ENCODE measurements around the gene NFU1.
A peak's percentile ranks its signal among the peaks of the same experiment; 100 is the strongest.

Gene NFU1

DNA sequence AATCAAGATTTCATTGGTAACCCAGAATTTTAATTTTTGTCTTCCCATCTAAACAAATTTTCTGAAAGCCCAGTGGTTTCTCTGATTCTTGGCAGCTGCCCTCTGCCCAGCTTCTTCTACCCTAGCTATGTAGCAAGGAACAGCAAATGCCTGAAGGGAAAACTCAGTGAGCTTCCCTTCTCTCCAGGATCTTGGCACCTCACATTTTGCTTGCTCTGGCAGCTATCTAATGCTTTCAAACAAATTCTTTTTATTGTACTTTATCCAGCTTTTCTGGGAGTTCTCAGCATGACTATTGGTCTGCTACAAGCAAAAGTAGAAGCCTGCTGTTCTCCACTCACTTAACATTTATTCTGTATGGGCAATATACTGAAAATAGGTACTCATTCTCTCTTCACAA is 31.9 kb downstream of the NFU1 start:
- H3K4me3 ChIP-seq (ENCODE audit: low read length), result no peak overlapping the region
- TF ChIP-seq, protein P1, sequence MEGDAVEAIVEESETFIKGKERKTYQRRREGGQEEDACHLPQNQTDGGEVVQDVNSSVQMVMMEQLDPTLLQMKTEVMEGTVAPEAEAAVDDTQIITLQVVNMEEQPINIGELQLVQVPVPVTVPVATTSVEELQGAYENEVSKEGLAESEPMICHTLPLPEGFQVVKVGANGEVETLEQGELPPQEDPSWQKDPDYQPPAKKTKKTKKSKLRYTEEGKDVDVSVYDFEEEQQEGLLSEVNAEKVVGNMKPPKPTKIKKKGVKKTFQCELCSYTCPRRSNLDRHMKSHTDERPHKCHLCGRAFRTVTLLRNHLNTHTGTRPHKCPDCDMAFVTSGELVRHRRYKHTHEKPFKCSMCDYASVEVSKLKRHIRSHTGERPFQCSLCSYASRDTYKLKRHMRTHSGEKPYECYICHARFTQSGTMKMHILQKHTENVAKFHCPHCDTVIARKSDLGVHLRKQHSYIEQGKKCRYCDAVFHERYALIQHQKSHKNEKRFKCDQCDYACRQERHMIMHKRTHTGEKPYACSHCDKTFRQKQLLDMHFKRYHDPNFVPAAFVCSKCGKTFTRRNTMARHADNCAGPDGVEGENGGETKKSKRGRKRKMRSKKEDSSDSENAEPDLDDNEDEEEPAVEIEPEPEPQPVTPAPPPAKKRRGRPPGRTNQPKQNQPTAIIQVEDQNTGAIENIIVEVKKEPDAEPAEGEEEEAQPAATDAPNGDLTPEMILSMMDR (conservative IDR thresholded peaks at IDR 0.05; ENCODE audit: low read length), result no peak
- no peak for DNase-seq (ENCODE audit: low read depth)

DNA sequence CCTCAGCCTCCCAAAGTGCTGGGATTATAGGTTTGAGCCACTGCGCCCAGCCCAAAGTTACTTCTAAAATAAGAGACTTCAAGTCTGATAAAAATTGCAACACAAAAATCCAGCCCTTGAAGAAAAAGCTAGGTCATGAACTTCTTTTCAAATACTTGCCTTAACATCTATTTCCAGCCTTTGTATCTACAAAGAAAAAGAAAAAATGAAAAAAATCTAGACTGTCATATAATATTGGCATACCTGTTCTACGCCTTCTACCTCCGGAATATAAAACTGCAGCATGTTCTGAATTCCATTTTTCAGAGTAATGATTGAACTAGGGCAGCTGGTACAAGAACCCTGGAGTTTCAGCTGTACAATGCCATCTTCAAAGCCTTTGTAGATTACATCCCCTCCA is 37.1 kb downstream of the NFU1 start:
- TF ChIP-seq, protein P1 (conservative IDR thresholded peaks at IDR 0.05; ENCODE audit: low read length), result no peak
- no peak for DNase-seq (ENCODE audit: low read depth)
- H3K4me3 ChIP-seq (ENCODE audit: low read length), result no peak overlapping the region

DNA sequence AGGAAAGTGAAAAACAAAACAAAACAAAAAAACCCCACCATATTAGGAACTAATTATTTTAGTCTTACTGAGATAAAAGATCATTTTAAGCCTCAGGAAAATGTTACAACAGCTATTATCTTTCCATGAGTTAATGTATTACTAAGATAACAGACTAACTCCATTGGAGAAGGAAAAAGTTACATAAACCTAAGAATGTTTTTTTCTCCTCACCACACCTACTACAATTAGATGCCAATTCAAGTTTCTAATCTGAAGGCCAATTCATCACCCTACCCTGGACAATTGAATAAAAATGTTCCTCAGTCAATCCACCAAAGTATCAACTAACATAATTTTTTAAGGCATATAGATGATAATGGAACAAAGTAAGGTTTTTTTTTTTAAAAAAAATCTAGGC is 40.0 kb downstream of the NFU1 start:
- TF ChIP-seq, protein P1 (conservative IDR thresholded peaks at IDR 0.05; ENCODE audit: low read length), result no peak
- no peak overlapping the region for H3K4me3 ChIP-seq (ENCODE audit: low read length)
- no peak for DNase-seq (ENCODE audit: low read depth)

DNA sequence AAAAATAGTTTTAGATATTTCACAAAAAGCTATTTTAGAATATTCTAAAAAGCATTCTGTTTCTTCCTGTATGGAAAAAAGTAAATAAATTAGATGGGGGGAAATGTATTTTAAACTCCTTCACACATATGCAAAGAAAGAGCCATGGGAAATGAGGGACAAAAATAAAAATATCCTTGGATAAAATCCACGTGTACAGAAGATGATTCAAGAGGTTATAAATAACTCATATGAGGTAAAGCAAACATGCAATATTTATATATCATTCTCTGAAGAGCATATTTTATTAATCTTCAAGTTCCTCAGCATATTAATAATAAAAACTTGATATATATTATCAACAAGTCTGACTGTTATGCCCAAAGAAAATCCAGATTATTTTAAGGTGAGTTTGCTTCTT is 41.4 kb downstream of the NFU1 start:
- H3K4me3 ChIP-seq (ENCODE audit: low read length), result no peak overlapping the region
- TF ChIP-seq, protein P1 (conservative IDR thresholded peaks at IDR 0.05; ENCODE audit: low read length), result no peak
- DNase-seq (ENCODE audit: low read depth), result no peak

DNA sequence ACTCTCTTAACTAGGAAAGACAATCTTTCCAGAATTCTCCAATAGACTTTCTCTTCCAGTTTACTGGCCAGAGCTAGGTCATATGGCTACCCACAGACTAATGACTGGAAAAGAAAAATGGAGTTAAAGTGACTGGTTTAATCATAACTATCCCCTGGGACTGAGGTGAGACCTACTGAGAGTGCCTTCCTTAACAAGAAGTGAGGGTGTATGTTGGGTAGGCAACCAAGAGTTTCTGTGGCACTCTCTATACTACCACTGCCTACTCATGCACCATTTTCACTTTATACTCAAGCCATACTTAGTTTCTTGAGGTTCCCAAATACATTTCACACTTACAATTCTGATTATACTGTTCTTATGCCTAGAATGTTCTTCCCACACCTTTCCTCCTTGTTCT is 43.3 kb downstream of the NFU1 start:
- no peak overlapping the region for H3K4me3 ChIP-seq (ENCODE audit: low read length)
- no peak for DNase-seq (ENCODE audit: low read depth)
- TF ChIP-seq, protein P1 (conservative IDR thresholded peaks at IDR 0.05; ENCODE audit: low read length), result no peak

DNA sequence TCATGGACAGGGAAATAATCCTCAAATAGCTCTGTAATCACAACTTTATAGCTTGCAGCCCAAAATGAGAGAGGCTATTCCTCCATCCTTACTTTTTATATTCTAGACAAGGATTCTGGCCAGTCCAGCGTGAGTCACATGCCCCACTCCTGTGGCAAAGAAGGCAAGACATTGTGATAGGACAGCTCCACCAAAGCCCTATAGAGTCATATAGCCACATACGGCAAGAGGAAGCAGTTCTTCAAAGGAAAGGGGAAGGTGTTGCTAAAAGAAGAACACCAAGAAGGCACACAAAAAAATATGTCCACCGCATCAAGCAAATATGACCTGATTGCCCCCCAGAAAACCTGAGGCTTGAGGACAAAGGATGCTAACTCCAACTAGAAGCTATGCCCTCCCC is 46.8 kb downstream of the NFU1 start:
- TF ChIP-seq, protein P1 (conservative IDR thresholded peaks at IDR 0.05; ENCODE audit: low read length), result no peak
- no peak overlapping the region for H3K4me3 ChIP-seq (ENCODE audit: low read length)
- no peak for DNase-seq (ENCODE audit: low read depth)

DNA sequence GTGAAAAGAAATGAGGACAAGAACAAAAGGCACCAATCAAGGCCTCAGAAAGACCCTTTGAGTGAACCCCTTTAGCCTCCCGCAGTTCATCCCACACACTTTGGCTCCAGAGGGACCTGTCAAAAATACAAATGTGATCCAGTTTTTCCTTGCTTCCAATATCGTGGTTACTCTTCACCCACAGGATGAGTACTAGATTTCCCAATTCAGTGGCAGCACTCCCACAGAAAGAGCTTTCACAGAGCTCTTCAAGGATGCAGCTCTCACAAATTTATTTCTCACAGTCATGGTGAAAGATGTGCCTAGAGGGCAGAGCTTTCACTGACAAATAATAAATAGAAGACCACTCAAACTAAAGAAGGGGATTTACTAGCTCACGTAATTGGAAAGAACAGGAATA is 47.2 kb downstream of the NFU1 start:
- no peak overlapping the region for H3K4me3 ChIP-seq (ENCODE audit: low read length)
- TF ChIP-seq, protein P1 (conservative IDR thresholded peaks at IDR 0.05; ENCODE audit: low read length), result no peak
- peak; percentile 35 for DNase-seq (ENCODE audit: low read depth)

All from AG10803 (cell line).